Measurements from ENCODE around the gene SLC31A2. TPM values are rescaled to one million over a fixed set of nuclear protein-coding genes. Genes with fewer than 3 reads are reported as not detected.
"Not testable (repeated sequence)": the region's sequence is repeated elsewhere in the genome, so short reads cannot be mapped to it uniquely, and the experiment has no call there.

Gene SLC31A2
- 11.6 and 23.3 TPM in 2 replicates for total RNA-seq

DNA sequence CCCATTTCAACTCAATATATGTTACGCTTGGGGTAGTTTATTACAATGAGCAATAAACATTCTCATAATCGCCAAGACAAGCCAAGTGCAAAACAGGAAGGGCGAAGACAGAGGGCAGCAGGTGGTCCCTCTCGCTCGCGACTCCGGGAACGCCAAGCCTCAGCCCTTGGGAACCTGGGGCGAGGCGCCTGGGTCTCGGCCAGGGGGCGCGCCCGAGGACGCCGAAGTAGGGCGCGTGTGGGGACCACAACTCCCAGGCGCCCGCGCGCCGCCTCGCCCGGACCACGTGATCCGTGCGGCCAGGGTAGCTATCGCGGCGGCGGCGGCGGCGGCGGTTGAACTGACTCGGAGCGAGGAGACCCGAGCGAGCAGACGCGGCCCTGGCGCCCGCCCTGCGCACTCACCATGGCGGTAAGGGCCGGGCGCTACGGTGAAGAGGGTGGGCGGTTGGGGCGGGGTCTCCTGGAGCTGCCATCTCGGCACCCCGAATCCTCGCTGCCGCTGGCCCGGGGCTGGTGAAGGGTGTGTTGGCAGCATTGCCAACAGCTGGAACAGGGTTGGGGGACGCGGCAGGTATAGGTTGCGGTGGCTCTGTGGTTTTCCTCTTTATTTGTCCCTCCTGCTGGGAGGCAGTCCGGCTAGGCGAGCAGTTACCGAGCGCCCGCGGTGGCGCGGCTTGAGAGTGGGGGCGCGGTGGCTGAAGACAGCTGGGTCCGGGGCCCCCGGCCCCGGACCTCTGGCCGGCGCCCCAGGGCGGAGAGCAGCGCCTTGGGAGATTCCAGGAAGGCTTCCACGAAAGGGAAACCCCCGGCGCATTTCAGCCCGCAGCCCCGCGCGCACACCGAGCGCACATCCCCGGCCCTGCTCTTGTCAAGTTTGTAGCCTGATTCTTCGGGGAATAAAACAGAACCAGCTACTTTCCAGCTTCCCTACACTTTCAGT lies at the start of gene SLC31A2:
SLC31A2 (plus strand) TSS at position 338 of the 942 bp plus-strand sequence; CDS start at position 406, 68 bp downstream.
- peak; percentile 88 for DNase-seq (ENCODE audit: low read depth)
- peak within 1 kb of the TSS; percentile 97 for H3K4me3 ChIP-seq (ENCODE audit: low read depth, low read length)
- peak; percentile 47 for TF ChIP-seq CTCF (IDR thresholded peaks at IDR 0.05; ENCODE audit: insufficient read depth, low read depth, low read length)

- not testable (repeated sequence) for H3K4me3 ChIP-seq (ENCODE audit: low read depth, low read length)
Measured at GRCh38 chr9:113105345-113105744, 45.5 kb upstream of the SLC31A2 start.

DNA sequence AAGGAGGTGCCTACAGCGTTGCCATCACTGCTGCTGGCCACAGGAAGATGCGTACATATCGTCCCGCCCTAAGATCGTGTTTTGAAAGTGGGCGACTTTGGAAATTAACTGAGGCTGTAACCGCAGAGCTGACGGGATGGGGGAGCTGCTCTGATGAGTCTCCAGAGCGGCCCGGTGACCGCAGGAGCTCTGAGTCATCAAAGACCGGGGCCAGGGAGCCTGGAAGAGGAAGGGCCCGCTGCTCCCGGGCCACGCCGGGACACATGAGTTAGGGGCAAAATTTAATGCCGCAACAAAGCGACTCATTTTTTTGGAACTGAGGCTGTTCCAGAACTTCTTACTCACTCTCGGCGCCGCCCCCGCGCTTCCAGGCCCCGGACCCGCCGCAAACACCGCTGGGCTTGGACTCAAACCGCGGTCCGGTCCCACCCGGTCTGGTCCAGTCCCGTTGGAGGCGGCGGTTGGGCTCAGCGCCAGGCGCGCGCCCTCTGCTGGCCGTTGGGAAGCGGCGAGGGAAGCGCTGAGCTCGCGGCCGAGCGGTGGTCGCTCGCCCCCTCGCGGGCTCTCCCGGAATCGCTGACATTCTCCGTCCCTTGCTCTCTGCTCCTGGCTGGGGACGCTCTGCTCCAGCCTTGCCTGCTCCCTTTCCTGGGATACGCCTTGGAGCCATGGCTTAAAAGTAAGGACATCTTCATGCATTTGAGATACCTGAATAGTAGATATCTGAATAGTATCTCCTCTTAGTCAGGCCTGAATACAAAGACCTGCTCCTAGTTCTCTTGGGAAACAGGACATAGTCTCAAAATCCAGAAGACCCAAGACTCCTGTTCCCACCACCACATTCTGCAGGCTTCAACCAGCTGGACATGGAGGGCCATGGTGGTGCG lies 39.5 kb upstream of the SLC31A2 start:
- DNase-seq (ENCODE audit: low read depth); H3K4me3 ChIP-seq (ENCODE audit: low read depth, low read length): not testable (repeated sequence)

More at GRCh38 chr9:113105345-113105744, 45.5 kb upstream of the SLC31A2 start:
- DNase-seq (ENCODE audit: low read depth) = not testable (repeated sequence)

DNA sequence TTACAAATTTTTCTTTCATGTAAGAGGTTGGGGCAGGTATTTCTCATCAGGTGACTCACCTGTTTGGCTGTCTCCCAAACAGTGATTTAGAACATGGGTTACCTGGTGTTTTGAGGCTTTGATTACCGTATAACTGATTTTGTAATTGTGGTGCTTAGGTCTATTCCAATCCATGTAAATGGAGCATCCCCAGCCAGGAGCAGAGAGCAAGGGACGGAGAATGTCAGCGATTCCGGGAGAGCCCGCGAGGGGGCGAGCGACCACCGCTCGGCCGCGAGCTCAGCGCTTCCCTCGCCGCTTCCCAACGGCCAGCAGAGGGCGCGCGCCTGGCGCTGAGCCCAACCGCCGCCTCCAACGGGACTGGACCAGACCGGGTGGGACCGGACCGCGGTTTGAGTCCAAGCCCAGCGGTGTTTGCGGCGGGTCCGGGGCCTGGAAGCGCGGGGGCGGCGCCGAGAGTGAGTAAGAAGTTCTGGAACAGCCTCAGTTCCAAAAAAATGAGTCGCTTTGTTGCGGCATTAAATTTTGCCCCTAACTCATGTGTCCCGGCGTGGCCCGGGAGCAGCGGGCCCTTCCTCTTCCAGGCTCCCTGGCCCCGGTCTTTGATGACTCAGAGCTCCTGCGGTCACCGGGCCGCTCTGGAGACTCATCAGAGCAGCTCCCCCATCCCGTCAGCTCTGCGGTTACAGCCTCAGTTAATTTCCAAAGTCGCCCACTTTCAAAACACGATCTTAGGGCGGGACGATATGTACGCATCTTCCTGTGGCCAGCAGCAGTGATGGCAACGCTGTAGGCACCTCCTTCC lies 37.9 kb upstream of the SLC31A2 start:
- peak; percentile 33 for TF ChIP-seq CTCF (IDR thresholded peaks at IDR 0.05; ENCODE audit: insufficient read depth, low read depth, low read length)
- DNase-seq (ENCODE audit: low read depth); H3K4me3 ChIP-seq (ENCODE audit: low read depth, low read length): not testable (repeated sequence)

- not testable (repeated sequence) for DNase-seq (ENCODE audit: low read depth); H3K4me3 ChIP-seq (ENCODE audit: low read depth, low read length)
Measured at GRCh38 chr9:113118829-113119228, 32.0 kb upstream of the SLC31A2 start.

GRCh38 chr9:113125386-113126035 lies 25.3 kb upstream of the SLC31A2 start:
- no peak overlapping the region for H3K4me3 ChIP-seq (ENCODE audit: low read depth, low read length)
- TF ChIP-seq CTCF (IDR thresholded peaks at IDR 0.05; ENCODE audit: insufficient read depth, low read depth, low read length) = no peak
- DNase-seq (ENCODE audit: low read depth) = no peak

- no peak for TF ChIP-seq CTCF (IDR thresholded peaks at IDR 0.05; ENCODE audit: insufficient read depth, low read depth, low read length)
- H3K4me3 ChIP-seq (ENCODE audit: low read depth, low read length) = no peak overlapping the region
- DNase-seq (ENCODE audit: low read depth) = no peak
Measured at GRCh38 chr9:113129466-113129865, 21.3 kb upstream of the SLC31A2 start.
